Measurements from ENCODE around the gene ABHD2. TPM values are rescaled to one million over a fixed set of nuclear protein-coding genes. Genes with fewer than 3 reads are reported as not detected.

Gene ABHD2
- total and polyA plus RNA-seq, 12 donors = 5.6 to 316 (median 135) TPM

- no peak overlapping the region for H3K27ac ChIP-seq
- no peak for TF ChIP-seq POLR2A (IDR thresholded peaks at IDR 0.05)
- TF ChIP-seq CTCF (IDR thresholded peaks at IDR 0.05) = no peak
- H3K9me3 ChIP-seq (replicated peaks in 1 of 3) = no peaks in the 10 kb centered on the region
- H3K36me3 ChIP-seq (replicated peaks in 1 of 2) = no peaks in the 10 kb centered on the region
- H3K4me1 ChIP-seq (replicated peaks in 1 of 2) = peaks cover 0 to 30% of the 10 kb centered on the region in 2 donors
- no peak overlapping the region for H3K4me3 ChIP-seq
- no peaks in the 10 kb centered on the region for H3K27me3 ChIP-seq
- whole genome bisulfite sequencing, 4 donors = 80 to 87% (median 84%) methylated on average over 5 of the region's 5 CpGs
- no peak for DNase-seq
- intact Hi-C loops (cut with DNase I) = no loop called here
Measured at GRCh38 chr15:89146366-89146765, 58.1 kb downstream of the ABHD2 start.

GRCh38 chr15:89148126-89148525 lies 59.9 kb downstream of the ABHD2 start:
- Histone ChIP-seq H3K9me3 (replicated peaks in 1 of 3) (no peaks in the 10 kb centered on the region), H3K4me3 (no peak overlapping the region), H3K27me3 (no peaks in the 10 kb centered on the region), H3K36me3 (replicated peaks in 1 of 2) (peaks cover 0 to 15% of the 10 kb centered on the region in 2 donors), H3K27ac (no peak overlapping the region), H3K4me1 (replicated peaks in 1 of 2) (peaks cover 0 to 13% of the 10 kb centered on the region in 2 donors)
- 65 to 100% (median 79%) methylated on average over 2 of the region's 2 CpGs for WGBS, 4 donors
- no peak for DNase-seq
- intact Hi-C loops (cut with DNase I) = no loop called here
- no peak for TF ChIP-seq POLR2A (IDR thresholded peaks at IDR 0.05)
- TF ChIP-seq CTCF (IDR thresholded peaks at IDR 0.05) = no peak

GRCh38 chr15:89149501-89150101 lies 61.3 kb downstream of the ABHD2 start:
- no peaks in the 10 kb centered on the region for H3K4me1 ChIP-seq (replicated peaks in 1 of 2)
- no peaks in the 10 kb centered on the region for H3K27me3 ChIP-seq
- H3K27ac ChIP-seq = no peak overlapping the region
- no peak for DNase-seq
- 90 to 96% (median 92%) methylated on average over 7 of the region's 7 CpGs for WGBS, 4 donors
- intact Hi-C loops (cut with DNase I) = no loop called here
- no peak for TF ChIP-seq CTCF (IDR thresholded peaks at IDR 0.05)
- TF ChIP-seq POLR2A (IDR thresholded peaks at IDR 0.05) = no peak
- H3K4me3 ChIP-seq = no peak overlapping the region
- H3K9me3 ChIP-seq (replicated peaks in 1 of 3) = no peaks in the 10 kb centered on the region
- H3K36me3 ChIP-seq (replicated peaks in 1 of 2) = peaks cover 0 to 20% of the 10 kb centered on the region in 2 donors

GRCh38 chr15:89150287-89150686 lies 62.0 kb downstream of the ABHD2 start:
- Histone ChIP-seq H3K27me3 (no peaks in the 10 kb centered on the region), H3K4me3 (no peak overlapping the region), H3K36me3 (replicated peaks in 1 of 2) (peaks cover 0 to 23% of the 10 kb centered on the region in 2 donors), H3K27ac (no peak overlapping the region), H3K9me3 (replicated peaks in 1 of 3) (no peaks in the 10 kb centered on the region), H3K4me1 (replicated peaks in 1 of 2) (no peaks in the 10 kb centered on the region)
- 82 to 93% (median 88%) methylated on average over 3 of the region's 3 CpGs for WGBS, 4 donors
- TF ChIP-seq POLR2A (IDR thresholded peaks at IDR 0.05) (no peak), CTCF (IDR thresholded peaks at IDR 0.05) (no peak)
- no peak for DNase-seq
- intact Hi-C loops (cut with DNase I) = no loop called here

All from adrenal gland (tissue), 12 donors.